GM23338 (cell line): ENCODE data around the gene HS6ST3. TPM values are rescaled to one million over a fixed set of nuclear protein-coding genes. Genes with fewer than 3 reads are reported as not detected.
A peak's percentile ranks its signal among the peaks of the same experiment; 100 is the strongest.
"Not testable (repeated sequence)": the region's sequence is repeated elsewhere in the genome, so short reads cannot be mapped to it uniquely, and the experiment has no call there.

Experiments
- ATAC-seq: fragments of 200-7000 bp; cut with Tn5 transposase; 3 replicates; pipeline ENCODE4 v1.9.1; 2020
- DNase-seq: peaks from one replicate; pipeline ENCODE4 v3.0.0-alpha.2; 2015; ENCODE audit warnings: low spot score
- H2AFZ ChIP-seq: fragments of 200-600 bp; sonication (generic); 2 replicates; pipeline ENCODE4 v1.8.0; 2016; ENCODE audit warnings: antibody characterized with exemption, mild to moderate bottlenecking, moderate library complexity
- H3F3A ChIP-seq: fragments of 200-600 bp; sonication (generic); replicated peaks from 2 replicates; pipeline ENCODE4 v1.8.0; 2017; ENCODE audit warnings: antibody characterized with exemption, mixed run types, low read depth
- H3K27ac ChIP-seq: fragments of 200-600 bp; sonication (generic); 2 replicates; pipeline ENCODE4 v1.6.1; 2016; ENCODE audit warnings: low read depth
- H3K27me3 ChIP-seq: fragments of 200-600 bp; sonication (generic); 2 replicates; pipeline ENCODE4 v1.8.0; 2016; ENCODE audit warnings: mild to moderate bottlenecking, mixed run types, moderate library complexity; ENCODE audit not compliant: insufficient read depth
- H3K36me3 ChIP-seq: fragments of 200-600 bp; sonication (generic); 2 replicates; pipeline ENCODE4 v1.8.0; 2016; ENCODE audit warnings: mild to moderate bottlenecking; ENCODE audit not compliant: insufficient read depth
- H3K4me1 ChIP-seq: fragments of 200-600 bp; sonication (generic); 2 replicates; pipeline ENCODE4 v1.8.0; 2016; ENCODE audit warnings: mild to moderate bottlenecking, moderate library complexity; ENCODE audit not compliant: insufficient read depth
- H3K4me2 ChIP-seq: fragments of 200-600 bp; sonication (generic); 2 replicates; pipeline ENCODE4 v1.7.1; 2017; ENCODE audit warnings: mixed run types
- H3K4me3 ChIP-seq: fragments of 200-600 bp; sonication (generic); 2 replicates; pipeline ENCODE4 v1.6.1; 2016; ENCODE audit warnings: mixed run types
- H3K79me2 ChIP-seq: fragments of 200-600 bp; sonication (generic); replicated peaks from 2 replicates; pipeline ENCODE4 v1.8.0; 2017; ENCODE audit warnings: mild to moderate bottlenecking; ENCODE audit not compliant: insufficient read depth
- H3K9me2 ChIP-seq: fragments of 200-600 bp; sonication (generic); 2 replicates; pipeline ENCODE4 v1.8.0; 2017; ENCODE audit not compliant: insufficient read depth
- H4K20me1 ChIP-seq: fragments of 200-600 bp; sonication (generic); replicated peaks from 2 replicates; pipeline ENCODE4 v1.8.0; 2017; ENCODE audit warnings: mild to moderate bottlenecking; ENCODE audit not compliant: insufficient read depth
- H3K27ac Mint-ChIP-seq: 2 replicates; pipeline ENCODE4 v1.8.0; 2020; ENCODE audit warnings: inconsistent platforms, mild to moderate bottlenecking, moderate library complexity, mixed read lengths
- H3K27me3 Mint-ChIP-seq: 3 replicates; pipeline ENCODE4 v1.8.0; 2022; ENCODE audit warnings: low read depth, mild to moderate bottlenecking, moderate library complexity, mixed read lengths, inconsistent platforms; ENCODE audit not compliant: insufficient read depth, poor library complexity
- H3K36me3 Mint-ChIP-seq: 3 replicates; pipeline ENCODE4 v1.8.0; 2021; ENCODE audit warnings: low read depth, mild to moderate bottlenecking, inconsistent platforms, moderate library complexity, mixed read lengths
- H3K4me1 Mint-ChIP-seq: 3 replicates; pipeline ENCODE4 v1.8.0; 2020; ENCODE audit warnings: mild to moderate bottlenecking, inconsistent platforms, mixed read lengths
- H3K4me3 Mint-ChIP-seq: 3 replicates; pipeline ENCODE4 v1.8.0; 2021; ENCODE audit warnings: moderate library complexity, mild to moderate bottlenecking, inconsistent platforms, mixed read lengths
- H3K9me3 Mint-ChIP-seq: 3 replicates; pipeline ENCODE4 v1.8.0; 2020; ENCODE audit warnings: moderate library complexity, mild to moderate bottlenecking, inconsistent platforms, mixed read lengths
- polyA plus RNA-seq: library from polyadenylated mRNA; unstranded; fragments of >200 nt; fragmentation: Nextera tagmentation; extraction: Ambion mirVana; gene quantifications from 2 replicates; pipeline ENCODE4 v1.2.1, GENCODE V29; 2016
- total RNA-seq: library from RNA; depleted of rRNA; stranded (reverse); fragments of >200 nt; shearing (Covaris generic); gene quantifications from 2 replicates; pipeline ENCODE4 v1.2.3, GENCODE V29; 2014

The HS6ST3 gene
- total and polyA plus RNA-seq, 2 experiments from 2014 or later: 0.52 to 0.80 TPM

- H3F3A ChIP-seq, ATAC-seq, H3K9me2 ChIP-seq, H3K27ac Mint-ChIP-seq, H2AFZ ChIP-seq, H3K27me3 ChIP-seq, H3K27me3 Mint-ChIP-seq, H3K27ac ChIP-seq, H3K4me3 ChIP-seq, DNase-seq, H3K4me2 ChIP-seq, H3K4me3 Mint-ChIP-seq: not testable (repeated sequence)
- H3K79me2 ChIP-seq: peaks cover 100% of the 10 kb centered on the region
- peaks cover 12% of the 10 kb centered on the region for H3K4me1 Mint-ChIP-seq
- H3K9me3 Mint-ChIP-seq: peaks cover 55% of the 10 kb centered on the region
- H3K36me3 Mint-ChIP-seq: peaks cover 74% of the 10 kb centered on the region
- peaks cover 33% of the 10 kb centered on the region; the same call in 1 of the 2 replicates for H4K20me1 ChIP-seq
- peaks cover 15% of the 10 kb centered on the region; the same call in 1 of the 2 replicates for H3K36me3 ChIP-seq
- peaks cover 17% of the 10 kb centered on the region for H3K4me1 ChIP-seq
Observed at GRCh38 chr13:96046449-96047126, 43.3 kb upstream of the HS6ST3 start.

GRCh38 chr13:96050955-96051354 is 39.0 kb upstream of the HS6ST3 start:
- H3K4me1 Mint-ChIP-seq, H3K27me3 Mint-ChIP-seq, H3K4me3 ChIP-seq, H3K27ac ChIP-seq, H3K4me2 ChIP-seq, H3K27ac Mint-ChIP-seq, H3K4me1 ChIP-seq, DNase-seq, H3K4me3 Mint-ChIP-seq, H3K9me2 ChIP-seq, H2AFZ ChIP-seq, H3F3A ChIP-seq, H3K36me3 ChIP-seq, H3K27me3 ChIP-seq, ATAC-seq: not testable (repeated sequence)
- Mint-ChIP-seq H3K9me3 (peaks cover 36% of the 10 kb centered on the region), H3K36me3 (peaks cover 44% of the 10 kb centered on the region)
- Histone ChIP-seq H4K20me1 (peaks cover 29% of the 10 kb centered on the region; the same call in 1 of the 2 replicates), H3K79me2 (peaks cover 72% of the 10 kb centered on the region)

GRCh38 chr13:96051491-96051890 is 38.4 kb upstream of the HS6ST3 start:
- H3K9me2 ChIP-seq: not testable (repeated sequence)

GRCh38 chr13:96051946-96052345 is 38.0 kb upstream of the HS6ST3 start:
- H3K9me2 ChIP-seq, ATAC-seq, H3K27me3 Mint-ChIP-seq, H3K4me1 Mint-ChIP-seq, H3K27ac ChIP-seq, H2AFZ ChIP-seq, H3K4me1 ChIP-seq, DNase-seq, H3K27ac Mint-ChIP-seq, H3K27me3 ChIP-seq, H3F3A ChIP-seq, H3K36me3 ChIP-seq: not testable (repeated sequence)
- Mint-ChIP-seq H3K4me3 (peak overlapping the region; percentile 98), H3K36me3 (peaks cover 35% of the 10 kb centered on the region), H3K9me3 (peaks cover 26% of the 10 kb centered on the region)
- Histone ChIP-seq H3K79me2 (peaks cover 62% of the 10 kb centered on the region), H3K4me3 (peak overlapping the region; percentile 73), H4K20me1 (peaks cover 29% of the 10 kb centered on the region; the same call in 1 of the 2 replicates), H3K4me2 (peak overlapping the region; percentile 76)

More at GRCh38 chr13:96051491-96051890, 38.4 kb upstream of the HS6ST3 start:
- H3K27me3 ChIP-seq, H3K36me3 ChIP-seq, H3K4me1 Mint-ChIP-seq, H3K4me2 ChIP-seq, H3K4me1 ChIP-seq, H2AFZ ChIP-seq, H3K27ac ChIP-seq, H3K27ac Mint-ChIP-seq, ATAC-seq, DNase-seq, H3F3A ChIP-seq, H3K4me3 ChIP-seq, H3K27me3 Mint-ChIP-seq: not testable (repeated sequence)
- H3K9me3 Mint-ChIP-seq: peaks cover 31% of the 10 kb centered on the region
- 0 out of 3 replicates have a peak overlapping the region, but pooled peaks have one; percentile 98 for H3K4me3 Mint-ChIP-seq
- peaks cover 39% of the 10 kb centered on the region for H3K36me3 Mint-ChIP-seq
- H4K20me1 ChIP-seq: peaks cover 29% of the 10 kb centered on the region; the same call in 1 of the 2 replicates
- peaks cover 67% of the 10 kb centered on the region for H3K79me2 ChIP-seq
